ENCODE data around the gene GRM8.

Gene GRM8

GRCh38 chr7:127152423-127152822 is 100.3 kb downstream of the GRM8 start:
- intact Hi-C loops (cut with micrococcal nuclease) = no loop called here

GRCh38 chr7:127151379-127151778 is 101.4 kb downstream of the GRM8 start:
- H3K36me3 Mint-ChIP-seq (ENCODE audit: low read depth) = no peaks in the 10 kb centered on the region

More at GRCh38 chr7:127152423-127152822, 100.3 kb downstream of the GRM8 start:
- H3K4me1 Mint-ChIP-seq (ENCODE audit: low read depth) = no peaks in the 10 kb centered on the region
- no peak overlapping the region for H3K4me3 Mint-ChIP-seq
- H3K27ac Mint-ChIP-seq = no peak overlapping the region
- no peaks in the 10 kb centered on the region for H3K36me3 Mint-ChIP-seq (ENCODE audit: low read depth)
- no peaks in the 10 kb centered on the region for H3K27me3 Mint-ChIP-seq
- peaks cover 17% of the 10 kb centered on the region for H3K9me3 Mint-ChIP-seq

GRCh38 chr7:127150543-127150942 is 102.2 kb downstream of the GRM8 start:
- Mint-ChIP-seq H3K27me3 (no peaks in the 10 kb centered on the region), H3K4me3 (no peak overlapping the region), H3K27ac (no peak overlapping the region), H3K36me3 (ENCODE audit: low read depth) (no peaks in the 10 kb centered on the region), H3K9me3 (peaks cover 17% of the 10 kb centered on the region), H3K4me1 (ENCODE audit: low read depth) (no peaks in the 10 kb centered on the region)
- intact Hi-C loops (cut with micrococcal nuclease) = no loop called here

More at GRCh38 chr7:127151379-127151778, 101.4 kb downstream of the GRM8 start:
- Mint-ChIP-seq H3K9me3 (peaks cover 17% of the 10 kb centered on the region), H3K4me1 (ENCODE audit: low read depth) (no peaks in the 10 kb centered on the region), H3K4me3 (no peak overlapping the region), H3K27me3 (no peaks in the 10 kb centered on the region), H3K27ac (no peak overlapping the region)
- intact Hi-C loops (cut with micrococcal nuclease) = no loop called here

DNA sequence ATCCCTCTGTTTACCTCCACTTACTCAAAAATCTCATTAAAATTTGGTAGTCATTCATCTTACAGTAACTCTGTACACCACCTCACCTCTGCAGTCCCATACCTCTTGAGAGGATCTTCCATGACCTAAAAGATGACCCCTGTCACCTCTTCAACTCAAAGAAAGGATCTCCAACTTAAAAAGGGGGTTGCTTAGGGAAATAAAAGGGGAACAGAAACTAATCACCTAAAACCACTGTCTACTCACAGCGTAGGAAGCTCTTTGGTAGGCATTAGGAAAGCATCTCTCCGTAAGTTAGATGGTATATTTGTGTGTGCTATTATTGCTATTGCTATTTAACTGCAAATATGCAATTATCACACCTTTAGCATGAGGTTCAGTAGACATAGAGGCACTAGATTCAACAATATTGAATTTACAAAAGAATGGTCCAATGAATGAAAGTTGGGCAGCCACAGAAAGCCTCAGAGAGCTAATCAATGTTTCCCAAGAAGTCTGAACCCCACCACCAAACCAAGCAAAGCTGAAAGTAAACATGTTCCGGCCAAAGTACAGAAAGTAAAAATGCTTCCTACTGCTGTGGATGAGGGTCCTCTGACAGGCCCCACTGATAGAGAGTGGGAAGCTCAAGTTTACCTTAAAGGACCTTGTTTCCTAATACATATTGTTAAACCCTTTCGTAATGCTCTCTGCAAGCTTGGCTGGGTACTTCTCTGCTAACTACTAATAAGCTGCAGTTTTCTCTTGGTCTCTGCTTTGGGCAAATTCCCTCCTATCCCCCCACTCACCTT is 105.8 kb downstream of the GRM8 start:
- Mint-ChIP-seq H3K9me3 (no peaks in the 10 kb centered on the region), H3K4me1 (ENCODE audit: low read depth) (no peaks in the 10 kb centered on the region), H3K27ac (no peak overlapping the region), H3K4me3 (no peak overlapping the region), H3K27me3 (no peaks in the 10 kb centered on the region), H3K36me3 (ENCODE audit: low read depth) (no peaks in the 10 kb centered on the region)
- intact Hi-C loops (cut with micrococcal nuclease) = no loop called here

DNA sequence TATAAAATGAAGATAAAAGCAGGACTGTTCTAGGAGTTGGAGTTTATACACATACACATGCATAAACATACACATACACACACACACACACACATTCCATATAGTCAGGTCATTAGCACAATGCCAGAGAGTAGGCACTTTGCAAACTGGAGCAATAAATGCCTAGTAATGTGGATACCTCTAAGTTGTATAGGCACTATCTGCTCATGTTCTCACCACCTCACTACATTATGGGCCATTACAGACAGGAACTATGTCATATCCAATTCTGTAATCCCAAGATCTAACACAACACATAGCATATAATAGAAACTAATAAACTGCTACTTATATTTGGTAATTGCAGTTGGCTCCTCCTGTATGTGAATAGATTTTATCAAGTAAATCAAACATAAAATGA is 115.6 kb downstream of the GRM8 start:
- intact Hi-C loops (cut with micrococcal nuclease) = no loop called here
- Mint-ChIP-seq H3K36me3 (ENCODE audit: low read depth) (no peaks in the 10 kb centered on the region), H3K4me3 (no peak overlapping the region), H3K27me3 (no peaks in the 10 kb centered on the region), H3K4me1 (ENCODE audit: low read depth) (no peaks in the 10 kb centered on the region), H3K9me3 (no peaks in the 10 kb centered on the region), H3K27ac (no peak overlapping the region)

DNA sequence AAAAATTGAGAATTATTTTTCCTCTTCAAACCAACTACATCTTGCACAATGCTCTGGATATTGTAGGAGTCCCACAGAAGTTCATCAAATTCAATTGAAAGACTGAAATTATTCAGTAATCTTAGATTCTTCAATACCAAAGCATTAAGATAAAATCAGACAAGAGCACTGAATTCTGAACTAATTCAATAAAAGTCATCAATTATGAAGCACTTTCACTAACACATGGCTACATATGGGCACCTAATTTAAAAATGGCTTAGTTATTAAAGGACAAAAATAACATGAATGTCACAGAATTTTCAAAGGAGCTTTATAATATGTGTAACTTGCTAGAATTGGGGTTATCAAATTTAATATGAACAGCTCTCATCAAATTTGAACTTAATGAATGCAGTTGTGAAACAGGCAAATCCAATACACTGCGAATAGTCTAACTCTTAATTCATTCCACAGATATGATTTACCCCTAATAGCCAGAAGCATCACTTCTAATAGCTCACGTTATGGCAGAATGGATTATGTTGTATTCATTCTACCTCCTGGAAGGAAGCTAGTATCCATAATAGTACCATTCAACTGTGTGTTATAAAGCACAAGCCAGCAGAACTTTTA is 116.8 kb downstream of the GRM8 start:
- Mint-ChIP-seq H3K27ac (no peak overlapping the region), H3K4me1 (ENCODE audit: low read depth) (no peaks in the 10 kb centered on the region), H3K9me3 (no peaks in the 10 kb centered on the region), H3K27me3 (no peaks in the 10 kb centered on the region), H3K4me3 (no peak overlapping the region), H3K36me3 (ENCODE audit: low read depth) (no peaks in the 10 kb centered on the region)
- intact Hi-C loops (cut with micrococcal nuclease) = no loop called here

- intact Hi-C loops (cut with micrococcal nuclease) = no loop called here
- Mint-ChIP-seq H3K4me1 (ENCODE audit: low read depth) (no peaks in the 10 kb centered on the region), H3K36me3 (ENCODE audit: low read depth) (no peaks in the 10 kb centered on the region), H3K27me3 (no peaks in the 10 kb centered on the region), H3K9me3 (no peaks in the 10 kb centered on the region), H3K4me3 (no peak overlapping the region), H3K27ac (no peak overlapping the region)
These were observed 129.5 kb downstream of the GRM8 start for GRCh38 chr7:127123220-127123619.

GRCh38 chr7:127119517-127119916 is 133.2 kb downstream of the GRM8 start:
- Mint-ChIP-seq H3K27me3 (no peaks in the 10 kb centered on the region), H3K9me3 (no peaks in the 10 kb centered on the region), H3K4me1 (ENCODE audit: low read depth) (no peaks in the 10 kb centered on the region), H3K27ac (no peak overlapping the region), H3K36me3 (ENCODE audit: low read depth) (no peaks in the 10 kb centered on the region), H3K4me3 (no peak overlapping the region)
- intact Hi-C loops (cut with micrococcal nuclease) = no loop called here

DNA sequence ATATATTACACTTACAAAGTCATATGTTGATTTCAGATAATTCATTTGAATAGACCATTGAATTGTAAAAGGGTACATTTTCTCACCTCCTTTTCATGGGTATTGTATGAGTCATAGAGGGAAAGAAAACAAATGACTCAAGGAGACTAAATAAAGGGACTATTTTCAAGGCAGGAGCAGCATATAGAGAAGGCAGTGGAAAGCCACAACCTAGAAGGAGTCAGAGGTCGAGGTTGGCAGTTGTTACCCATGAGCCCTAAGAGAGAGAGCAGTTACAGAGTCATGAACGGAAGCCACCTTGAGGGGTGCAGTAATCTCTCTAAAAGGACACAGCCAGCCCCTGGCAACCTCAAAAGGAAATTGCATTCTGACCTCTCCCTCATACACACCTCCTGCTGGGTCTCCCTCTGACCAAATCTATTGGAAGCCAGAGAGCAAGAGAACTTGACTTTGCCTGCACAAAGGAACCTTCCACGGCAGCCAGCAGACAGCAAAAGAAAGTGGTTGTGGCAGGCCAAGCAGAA is 137.9 kb downstream of the GRM8 start:
- no peaks in the 10 kb centered on the region for H3K27me3 Mint-ChIP-seq
- no peak overlapping the region for H3K27ac Mint-ChIP-seq
- H3K36me3 Mint-ChIP-seq (ENCODE audit: low read depth) = no peaks in the 10 kb centered on the region
- H3K4me1 Mint-ChIP-seq (ENCODE audit: low read depth) = no peaks in the 10 kb centered on the region
- intact Hi-C loops (cut with micrococcal nuclease) = no loop called here
- no peak overlapping the region for H3K4me3 Mint-ChIP-seq
- no peaks in the 10 kb centered on the region for H3K9me3 Mint-ChIP-seq

- intact Hi-C loops (cut with micrococcal nuclease) = no loop called here
- no peaks in the 10 kb centered on the region for H3K9me3 Mint-ChIP-seq
- no peaks in the 10 kb centered on the region for H3K36me3 Mint-ChIP-seq (ENCODE audit: low read depth)
- H3K27ac Mint-ChIP-seq = no peak overlapping the region
- no peaks in the 10 kb centered on the region for H3K27me3 Mint-ChIP-seq
- no peaks in the 10 kb centered on the region for H3K4me1 Mint-ChIP-seq (ENCODE audit: low read depth)
- H3K4me3 Mint-ChIP-seq = no peak overlapping the region
These were observed 145.1 kb downstream of the GRM8 start for GRCh38 chr7:127107601-127108007.

- intact Hi-C loops (cut with micrococcal nuclease) = no loop called here
- Mint-ChIP-seq H3K36me3 (ENCODE audit: low read depth) (no peaks in the 10 kb centered on the region), H3K4me3 (no peak overlapping the region), H3K9me3 (peaks cover 8% of the 10 kb centered on the region), H3K4me1 (ENCODE audit: low read depth) (no peaks in the 10 kb centered on the region), H3K27me3 (no peaks in the 10 kb centered on the region), H3K27ac (no peak overlapping the region)
These were observed 159.4 kb downstream of the GRM8 start for GRCh38 chr7:127093340-127093739.

GRCh38 chr7:127091620-127092019 is 161.1 kb downstream of the GRM8 start:
- peaks cover 8% of the 10 kb centered on the region for H3K9me3 Mint-ChIP-seq
- H3K4me3 Mint-ChIP-seq = no peak overlapping the region

GRCh38 chr7:127089146-127089545 is 163.6 kb downstream of the GRM8 start:
- Mint-ChIP-seq H3K4me1 (ENCODE audit: low read depth) (no peaks in the 10 kb centered on the region), H3K36me3 (ENCODE audit: low read depth) (no peaks in the 10 kb centered on the region)

More at GRCh38 chr7:127091620-127092019, 161.1 kb downstream of the GRM8 start:
- H3K36me3 Mint-ChIP-seq (ENCODE audit: low read depth) = no peaks in the 10 kb centered on the region
- intact Hi-C loops (cut with micrococcal nuclease) = no loop called here
- H3K27me3 Mint-ChIP-seq = no peaks in the 10 kb centered on the region
- no peak overlapping the region for H3K27ac Mint-ChIP-seq
- H3K4me1 Mint-ChIP-seq (ENCODE audit: low read depth) = no peaks in the 10 kb centered on the region

GRCh38 chr7:127081539-127081938 is 171.2 kb downstream of the GRM8 start:
- Mint-ChIP-seq H3K4me1 (ENCODE audit: low read depth) (no peaks in the 10 kb centered on the region), H3K9me3 (no peaks in the 10 kb centered on the region), H3K27ac (no peak overlapping the region), H3K4me3 (no peak overlapping the region), H3K27me3 (no peaks in the 10 kb centered on the region), H3K36me3 (ENCODE audit: low read depth) (no peaks in the 10 kb centered on the region)
- intact Hi-C loops (cut with micrococcal nuclease) = no loop called here

More at GRCh38 chr7:127089146-127089545, 163.6 kb downstream of the GRM8 start:
- Mint-ChIP-seq H3K9me3 (peaks cover 8% of the 10 kb centered on the region), H3K27me3 (no peaks in the 10 kb centered on the region), H3K4me3 (no peak overlapping the region), H3K27ac (no peak overlapping the region)
- intact Hi-C loops (cut with micrococcal nuclease) = no loop called here
